Liver (tissue), 9 donors: ENCODE results near the gene ZNF285. TPM values are rescaled to one million over a fixed set of nuclear protein-coding genes. Genes with fewer than 3 reads are reported as not detected.

Experiments used
- DNase-seq: peaks from one replicate; pipeline ENCODE4 v3.0.0-alpha.2; 2017; ENCODE audit warnings: low spot score
- H3K27ac ChIP-seq, 2 donors: one replicate each; pipeline ENCODE4 v1.7.0; 2013; ENCODE audit warnings: inconsistent platforms in 2 of 2, low read length in 2 of 2, control low read depth in 1 of 2, low read depth in 1 of 2, mild to moderate bottlenecking in 1 of 2
- H3K27me3 ChIP-seq, 4 donors: one replicate each; pipeline versions ENCODE4 v1.6.1 to v1.7.0; 2013; ENCODE audit warnings: low read length in 3 of 4, inconsistent platforms in 1 of 4, mild to moderate bottlenecking in 1 of 4, moderate library complexity in 1 of 4; ENCODE audit not compliant: control insufficient read depth in 4 of 4, insufficient read depth in 4 of 4
- H3K36me3 ChIP-seq, 4 donors: one replicate each; pipeline versions ENCODE4 v1.6.1 to v1.7.0; 2013; ENCODE audit warnings: low read length in 3 of 4, mild to moderate bottlenecking in 3 of 4, low read depth in 1 of 4, moderate library complexity in 1 of 4; ENCODE audit not compliant: control insufficient read depth in 4 of 4, insufficient read depth in 3 of 4
- H3K4me1 ChIP-seq, 4 donors: one replicate each; pipeline versions ENCODE4 v1.6.1 to v1.7.0; 2013; ENCODE audit warnings: low read length in 3 of 4, mild to moderate bottlenecking in 3 of 4, moderate library complexity in 1 of 4; ENCODE audit not compliant: control insufficient read depth in 4 of 4, insufficient read depth in 4 of 4
- H3K4me3 ChIP-seq, 3 donors: one replicate each; pipeline versions ENCODE4 v1.6.1 to v1.7.0; 2013; ENCODE audit warnings: low read length in 3 of 3, control low read depth in 1 of 3, low read depth in 1 of 3, mild to moderate bottlenecking in 1 of 3
- H3K9ac ChIP-seq, 2 donors: one replicate each; pipeline ENCODE4 v1.7.0; 2013; ENCODE audit warnings: low read length in 2 of 2, mild to moderate bottlenecking in 2 of 2, moderate library complexity in 2 of 2, control low read depth in 1 of 2, low read depth in 1 of 2
- H3K9me3 ChIP-seq, 4 donors: one replicate each; pipeline versions ENCODE4 v1.6.1 to v1.7.0; 2013; ENCODE audit warnings: low read length in 3 of 4; ENCODE audit not compliant: control insufficient read depth in 4 of 4
- ATF3 ChIP-seq: IDR thresholded peaks from 2 replicates; pipeline ENCODE4 v1.6.1; 2016; ENCODE audit warnings: antibody characterized with exemption
- CTCF ChIP-seq: fragments of 150-350 bp; IDR thresholded peaks from 2 replicates; pipeline ENCODE4 v1.5.1; 2017; ENCODE audit warnings: improper control_type of control experiment, low read depth, low read length; ENCODE audit not compliant: missing input control
- EGR1 ChIP-seq, 2 donors: IDR thresholded peaks; 2 replicates each; pipeline ENCODE4 v1.6.1; 2016 to 2018; ENCODE audit warnings: antibody characterized with exemption in 2 of 2, low read depth in 2 of 2
- FOXA1 ChIP-seq: IDR thresholded peaks from 2 replicates; pipeline ENCODE4 v1.6.1; 2016; ENCODE audit warnings: antibody characterized with exemption
- FOXA2 ChIP-seq: IDR thresholded peaks from 2 replicates; pipeline ENCODE4 v1.6.1; 2016; ENCODE audit warnings: antibody characterized with exemption
- GABPA ChIP-seq, 2 donors: IDR thresholded peaks in 1 of 2; conservative IDR thresholded peaks in 1 of 2; 2 replicates each; pipeline ENCODE4 v1.6.1; 2016; ENCODE audit warnings: antibody characterized with exemption in 2 of 2, mild to moderate bottlenecking in 1 of 2, moderate library complexity in 1 of 2
- HNF4A ChIP-seq, 2 donors: conservative IDR thresholded peaks; 2 replicates each; pipeline ENCODE4 v1.6.1; 2016; ENCODE audit warnings: antibody characterized with exemption in 2 of 2, mild to moderate bottlenecking in 2 of 2
- HNF4G ChIP-seq: IDR thresholded peaks from 2 replicates; pipeline ENCODE4 v1.6.1; 2016; ENCODE audit warnings: antibody characterized with exemption
- JUND ChIP-seq, 2 donors: IDR thresholded peaks; 2 replicates each; pipeline ENCODE4 v1.6.1; 2016; ENCODE audit warnings: antibody characterized with exemption in 2 of 2
- MAX ChIP-seq: IDR thresholded peaks from 2 replicates; pipeline ENCODE4 v1.6.1; 2016; ENCODE audit warnings: antibody characterized with exemption
- NR2F2 ChIP-seq: IDR thresholded peaks from 2 replicates; pipeline ENCODE4 v1.6.1; 2016; ENCODE audit warnings: antibody characterized with exemption
- RAD21 ChIP-seq, 2 donors: IDR thresholded peaks; 2 replicates each; pipeline ENCODE4 v1.6.1; 2016; ENCODE audit warnings: antibody characterized with exemption in 2 of 2, mild to moderate bottlenecking in 2 of 2
- REST ChIP-seq: IDR thresholded peaks from 2 replicates; pipeline ENCODE4 v1.6.1; 2016; ENCODE audit warnings: antibody characterized with exemption, mild to moderate bottlenecking
- SP1 ChIP-seq: IDR thresholded peaks from 2 replicates; pipeline ENCODE4 v1.6.1; 2018; ENCODE audit warnings: antibody characterized with exemption, mild to moderate bottlenecking
- TAF1 ChIP-seq: conservative IDR thresholded peaks from 2 replicates; pipeline ENCODE4 v1.6.1; 2016; ENCODE audit warnings: antibody characterized with exemption, mild to moderate bottlenecking
- YY1 ChIP-seq: IDR thresholded peaks from 2 replicates; pipeline ENCODE4 v1.6.1; 2016; ENCODE audit warnings: antibody characterized with exemption, mild to moderate bottlenecking
- ZBTB33 ChIP-seq: IDR thresholded peaks from 2 replicates; pipeline ENCODE4 v1.6.1; 2016; ENCODE audit warnings: antibody characterized with exemption
- WGBS: extraction: QIAGEN DNeasy Blood & Tissue Kit; methylation state at CpG from one replicate; pipeline ENCODE4 v1.1.7; 2013; 5-methylcytosine and 5-hydroxymethylcytosine counted together
- polyA plus RNA-seq, 2 donors: library from polyadenylated mRNA; stranded (reverse) in 1 of 2; unstranded in 1 of 2; fragments of 200-250 nt in 1 of 2; fragments of >200 nt in 1 of 2; fragmentation: Nextera tagmentation in 1 of 2; extraction: Ambion mirVana in 1 of 2; gene quantifications; one replicate each; pipeline versions ENCODE4 v1.2.1 to v1.2.3, GENCODE V29; 2013 to 2015
- total RNA-seq, 2 donors: library from RNA; depleted of rRNA; stranded (reverse); fragments of >200 nt; gene quantifications; one replicate each; pipeline ENCODE4 v1.2.3, GENCODE V29; 2014
- donor health status: healthy.
- donor health status: healthy.
- donor health status: healthy.
- donor health status: healthy.
- donor health status: healthy.

The ZNF285 gene
- total and polyA plus RNA-seq, 4 donors: 0.23 to 1.4 (median 0.49) TPM

- no peaks in the 10 kb centered on the region for H3K4me1 ChIP-seq
- no peak overlapping the region for H3K9ac ChIP-seq
- no peak for TF ChIP-seq ATF3
- no peak for TF ChIP-seq JUND (IDR thresholded peaks at IDR 0.05)
- no peak for TF ChIP-seq YY1
- no peak for TF ChIP-seq EGR1 (IDR thresholded peaks at IDR 0.05; ENCODE audit: low read depth in 2 of 2)
- TF ChIP-seq HNF4G: no peak
- TF ChIP-seq SP1: no peak
- no peak for TF ChIP-seq TAF1
- TF ChIP-seq HNF4A (conservative IDR thresholded peaks at IDR 0.05): no peak
- no peak for TF ChIP-seq CTCF
- TF ChIP-seq REST: no peak
- no peak for TF ChIP-seq ZBTB33
- no peak for TF ChIP-seq FOXA1
- TF ChIP-seq MAX: no peak
- TF ChIP-seq RAD21 (IDR thresholded peaks at IDR 0.05): no peak
- TF ChIP-seq FOXA2: no peak
- no peak for TF ChIP-seq GABPA (IDR thresholded peaks at IDR 0.05 in 1 of 2, conservative IDR thresholded peaks at IDR 0.05 in 1 of 2)
- no peak for TF ChIP-seq NR2F2
- H3K4me3 ChIP-seq: peak overlapping the region in 1 of 3 donors; percentile 28
- H3K9me3 ChIP-seq: peaks cover 30 to 56% (median 43%) of the 10 kb centered on the region in 4 donors
- peaks cover 0 to 3% (median 0%) of the 10 kb centered on the region in 4 donors for H3K36me3 ChIP-seq
- 98% methylated on average over 3 of the region's 3 CpGs for WGBS
- DNase-seq: no peak
- no peak overlapping the region for H3K27ac ChIP-seq
- no peaks in the 10 kb centered on the region for H3K27me3 ChIP-seq
Observed at GRCh38 chr19:44438441-44438840, 37.0 kb upstream of the ZNF285 start.

- no peak overlapping the region for H3K9ac ChIP-seq
- no peaks in the 10 kb centered on the region for H3K27me3 ChIP-seq
- WGBS: 93% methylated on average over 2 of the region's 2 CpGs
- no peak for DNase-seq
- peak overlapping the region in 1 of 3 donors; percentile 37 for H3K4me3 ChIP-seq
- H3K36me3 ChIP-seq: peaks cover 0 to 6% (median 0%) of the 10 kb centered on the region in 4 donors
- no peak overlapping the region for H3K27ac ChIP-seq
- H3K9me3 ChIP-seq: peaks cover 34 to 66% (median 43%) of the 10 kb centered on the region in 4 donors
- no peaks in the 10 kb centered on the region for H3K4me1 ChIP-seq
- TF ChIP-seq ZBTB33 (no peak), RAD21 (IDR thresholded peaks at IDR 0.05) (no peak), HNF4G (no peak), CTCF (no peak), FOXA1 (no peak)
Observed at GRCh38 chr19:44435441-44435840, 34.0 kb upstream of the ZNF285 start.
